ENCODE measurements around the gene SPAG7. TPM values are rescaled to one million over a fixed set of nuclear protein-coding genes. Genes with fewer than 3 reads are reported as not detected.

The SPAG7 gene
- total RNA-seq, 3 donors from 2014 or later: 42.6 to 57.8 (median 55.2) TPM

DNA sequence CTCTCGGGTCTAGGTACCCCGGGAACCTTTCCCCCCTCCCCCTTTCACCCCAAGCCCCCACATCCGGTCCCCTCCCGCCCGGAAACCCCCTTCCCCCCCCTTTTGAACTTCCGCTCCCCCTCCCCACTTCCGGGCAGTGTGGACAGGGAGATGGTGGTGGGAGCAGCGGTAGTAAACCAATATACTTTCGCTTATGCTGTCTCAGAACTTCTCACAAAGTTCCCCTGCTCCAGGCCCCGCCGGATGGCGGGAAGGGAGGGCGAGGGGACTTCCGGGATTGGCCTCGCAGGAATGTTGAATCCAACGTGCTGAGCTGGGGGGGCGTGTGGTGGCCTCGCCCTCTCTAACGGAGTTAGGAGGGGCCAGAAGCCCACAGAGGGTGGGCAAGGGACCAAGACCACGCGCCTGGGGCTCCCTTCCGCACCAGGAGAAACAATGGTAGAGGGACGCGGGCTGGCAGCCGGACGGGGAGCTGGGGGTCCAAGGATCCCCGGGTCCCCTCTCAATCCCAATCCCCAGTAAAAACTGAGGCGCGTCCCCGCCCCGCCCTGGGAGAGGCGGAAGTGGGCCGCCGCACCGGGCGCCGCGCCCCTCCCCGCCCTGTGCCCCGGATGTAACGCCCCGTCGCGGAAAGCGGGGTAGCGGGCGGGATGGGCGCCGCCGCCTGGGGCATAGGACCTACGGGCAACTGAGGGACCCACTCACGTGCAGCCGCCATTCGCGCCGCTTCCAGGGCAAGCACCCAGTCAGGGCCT is 20.0 kb downstream of the SPAG7 start:
- peak overlapping the region; percentile 98 to 100 (median 99) for H3K4me3 ChIP-seq
- H3K27ac ChIP-seq: peak overlapping the region; percentile 97 to 99
- intact Hi-C loops (cut with DNase I; ENCODE audit: low total_unique reads): loop anchor here (2.0 kb wide), 1 partner anchor 21 kb away; no protein-coding TSS in a partner anchor
- peaks cover 8 to 29% of the 10 kb centered on the region in 2 donors for H3K4me1 ChIP-seq
- peak in 1 of 2 donors; percentile 42 for DNase-seq (ENCODE audit: low spot score in 2 of 2)
- H3K9me3 ChIP-seq: no peaks in the 10 kb centered on the region
- no peaks in the 10 kb centered on the region for H3K36me3 ChIP-seq
- TF ChIP-seq POLR2A (IDR thresholded peaks at IDR 0.05) (no peak), POLR2AphosphoS5 (IDR thresholded peaks at IDR 0.05) (peak in 1 of 3 donors; percentile 8)
- TF ChIP-seq, protein P1, sequence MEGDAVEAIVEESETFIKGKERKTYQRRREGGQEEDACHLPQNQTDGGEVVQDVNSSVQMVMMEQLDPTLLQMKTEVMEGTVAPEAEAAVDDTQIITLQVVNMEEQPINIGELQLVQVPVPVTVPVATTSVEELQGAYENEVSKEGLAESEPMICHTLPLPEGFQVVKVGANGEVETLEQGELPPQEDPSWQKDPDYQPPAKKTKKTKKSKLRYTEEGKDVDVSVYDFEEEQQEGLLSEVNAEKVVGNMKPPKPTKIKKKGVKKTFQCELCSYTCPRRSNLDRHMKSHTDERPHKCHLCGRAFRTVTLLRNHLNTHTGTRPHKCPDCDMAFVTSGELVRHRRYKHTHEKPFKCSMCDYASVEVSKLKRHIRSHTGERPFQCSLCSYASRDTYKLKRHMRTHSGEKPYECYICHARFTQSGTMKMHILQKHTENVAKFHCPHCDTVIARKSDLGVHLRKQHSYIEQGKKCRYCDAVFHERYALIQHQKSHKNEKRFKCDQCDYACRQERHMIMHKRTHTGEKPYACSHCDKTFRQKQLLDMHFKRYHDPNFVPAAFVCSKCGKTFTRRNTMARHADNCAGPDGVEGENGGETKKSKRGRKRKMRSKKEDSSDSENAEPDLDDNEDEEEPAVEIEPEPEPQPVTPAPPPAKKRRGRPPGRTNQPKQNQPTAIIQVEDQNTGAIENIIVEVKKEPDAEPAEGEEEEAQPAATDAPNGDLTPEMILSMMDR (IDR thresholded peaks at IDR 0.05): no peak
- H3K27me3 ChIP-seq: no peaks in the 10 kb centered on the region

DNA sequence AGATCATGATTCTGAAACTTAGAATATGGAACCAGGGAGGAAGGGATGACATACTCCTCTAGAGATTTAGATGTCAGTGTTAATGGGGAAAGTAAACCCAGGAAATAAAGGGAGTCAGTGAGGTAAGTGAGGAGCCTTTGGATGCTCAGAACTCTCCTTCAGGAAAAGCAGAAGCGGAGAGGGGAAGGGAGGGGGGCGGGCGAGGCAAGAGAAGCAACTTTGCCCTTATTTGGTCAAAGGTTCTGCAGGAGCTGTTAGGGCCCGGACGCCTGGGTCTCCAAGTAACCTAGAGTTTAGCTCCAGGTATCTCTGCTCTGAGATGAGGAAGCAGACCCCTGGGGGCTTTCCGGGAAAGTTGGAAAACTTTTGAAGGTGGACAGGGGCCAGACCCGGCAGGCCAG is 20.6 kb downstream of the SPAG7 start:
- Histone ChIP-seq H3K4me1 (peaks cover 8 to 29% of the 10 kb centered on the region in 2 donors), H3K4me3 (peak overlapping the region; percentile 98 to 100 (median 99)), H3K36me3 (no peaks in the 10 kb centered on the region), H3K27ac (peak overlapping the region; percentile 97 to 99), H3K27me3 (no peaks in the 10 kb centered on the region), H3K9me3 (no peaks in the 10 kb centered on the region)
- DNase-seq (ENCODE audit: low spot score in 2 of 2): no peak
- no peak for TF ChIP-seq POLR2AphosphoS5 (IDR thresholded peaks at IDR 0.05)
- TF ChIP-seq POLR2A (IDR thresholded peaks at IDR 0.05): no peak
- TF ChIP-seq, protein P1 (IDR thresholded peaks at IDR 0.05): no peak
- intact Hi-C loops (cut with DNase I; ENCODE audit: low total_unique reads): no loop called here

- Histone ChIP-seq H3K36me3 (no peaks in the 10 kb centered on the region), H3K9me3 (no peaks in the 10 kb centered on the region), H3K27ac (peak overlapping the region; percentile 97 to 99), H3K4me3 (peak overlapping the region; percentile 98 to 100 (median 99)), H3K27me3 (no peaks in the 10 kb centered on the region), H3K4me1 (peaks cover 8 to 32% of the 10 kb centered on the region in 2 donors)
- TF ChIP-seq POLR2A (IDR thresholded peaks at IDR 0.05) (no peak), POLR2AphosphoS5 (IDR thresholded peaks at IDR 0.05) (no peak)
- TF ChIP-seq, protein P1 (IDR thresholded peaks at IDR 0.05): no peak
- no peak for DNase-seq (ENCODE audit: low spot score in 2 of 2)
- intact Hi-C loops (cut with DNase I; ENCODE audit: low total_unique reads): no loop called here
These were observed 21.2 kb downstream of the SPAG7 start for GRCh38 chr17:4946312-4946976.

- H3K27me3 ChIP-seq: no peaks in the 10 kb centered on the region
- no peak for DNase-seq (ENCODE audit: low spot score in 2 of 2)
- H3K4me3 ChIP-seq: peak overlapping the region; percentile 11 to 99 (median 98)
- H3K36me3 ChIP-seq: no peaks in the 10 kb centered on the region
- peak overlapping the region; percentile 97 to 99 for H3K27ac ChIP-seq
- TF ChIP-seq, protein P1 (IDR thresholded peaks at IDR 0.05): no peak
- TF ChIP-seq POLR2A (IDR thresholded peaks at IDR 0.05): no peak
- TF ChIP-seq POLR2AphosphoS5 (IDR thresholded peaks at IDR 0.05): no peak
- H3K9me3 ChIP-seq: no peaks in the 10 kb centered on the region
- intact Hi-C loops (cut with DNase I; ENCODE audit: low total_unique reads): no loop called here
- H3K4me1 ChIP-seq: peaks cover 13 to 37% of the 10 kb centered on the region in 2 donors
These were observed 21.7 kb downstream of the SPAG7 start for GRCh38 chr17:4945944-4946280.

All from breast epithelium (tissue), 4 donors.